ENCODE data around the gene HLA-DPA1.

The HLA-DPA1 gene

GRCh38 chr6:33017694-33018353 is 55.6 kb downstream of the HLA-DPA1 start:
- no peak for DNase-seq (ENCODE audit: low read depth, low spot score)

GRCh38 chr6:33017018-33017417 is 56.4 kb downstream of the HLA-DPA1 start:
- no peak for DNase-seq (ENCODE audit: low read depth, low spot score)

GRCh38 chr6:33015798-33016197 is 57.7 kb downstream of the HLA-DPA1 start:
- no peak for DNase-seq (ENCODE audit: low read depth, low spot score)

- peak; percentile 23 for DNase-seq (ENCODE audit: low read depth, low spot score)
Measured at GRCh38 chr6:33014841-33015634, 58.4 kb downstream of the HLA-DPA1 start.

Measured in activated naive CD8-positive, alpha-beta T cell treated with anti-CD3 and anti-CD28 coated beads, Interleukin-2, amount 50 U/mL, for 16 hours (primary cell).